Stimulated activated effector memory CD8-positive, alpha-beta T cell treated with anti-CD3 and anti-CD28 coated beads, Interleukin-12 subunit alpha, Interleukin-12 subunit beta, amount 100 ng/mL, for 72 hours (primary cell): ENCODE data around the gene CPZ.

ENCODE experiments used
- ATAC-seq: fragments of 150-1000 bp; cut with Tn5 transposase; 2 replicates; pipeline ENCODE4 v1.10.0; 2021
- DNase-seq, 2 donors: peaks; one replicate each; pipeline ENCODE4 v3.0.0; 2021 to 2022; ENCODE audit warnings: low spot score in 2 of 2
- H3K27ac Mint-ChIP-seq: one replicate; pipeline ENCODE4 v1.8.0; 2022; ENCODE audit warnings: mild to moderate bottlenecking, mixed read lengths
- H3K36me3 Mint-ChIP-seq: one replicate; pipeline ENCODE4 v1.8.0; 2022; ENCODE audit warnings: mild to moderate bottlenecking, mixed read lengths
- H3K4me1 Mint-ChIP-seq: one replicate; pipeline ENCODE4 v1.8.0; 2022; ENCODE audit warnings: mixed read lengths
- H3K4me3 Mint-ChIP-seq: one replicate; pipeline ENCODE4 v1.8.0; 2022; ENCODE audit warnings: mild to moderate bottlenecking, mixed read lengths
- H3K9me3 Mint-ChIP-seq: one replicate; pipeline ENCODE4 v1.8.0; 2022; ENCODE audit warnings: mixed read lengths

The CPZ gene

DNA sequence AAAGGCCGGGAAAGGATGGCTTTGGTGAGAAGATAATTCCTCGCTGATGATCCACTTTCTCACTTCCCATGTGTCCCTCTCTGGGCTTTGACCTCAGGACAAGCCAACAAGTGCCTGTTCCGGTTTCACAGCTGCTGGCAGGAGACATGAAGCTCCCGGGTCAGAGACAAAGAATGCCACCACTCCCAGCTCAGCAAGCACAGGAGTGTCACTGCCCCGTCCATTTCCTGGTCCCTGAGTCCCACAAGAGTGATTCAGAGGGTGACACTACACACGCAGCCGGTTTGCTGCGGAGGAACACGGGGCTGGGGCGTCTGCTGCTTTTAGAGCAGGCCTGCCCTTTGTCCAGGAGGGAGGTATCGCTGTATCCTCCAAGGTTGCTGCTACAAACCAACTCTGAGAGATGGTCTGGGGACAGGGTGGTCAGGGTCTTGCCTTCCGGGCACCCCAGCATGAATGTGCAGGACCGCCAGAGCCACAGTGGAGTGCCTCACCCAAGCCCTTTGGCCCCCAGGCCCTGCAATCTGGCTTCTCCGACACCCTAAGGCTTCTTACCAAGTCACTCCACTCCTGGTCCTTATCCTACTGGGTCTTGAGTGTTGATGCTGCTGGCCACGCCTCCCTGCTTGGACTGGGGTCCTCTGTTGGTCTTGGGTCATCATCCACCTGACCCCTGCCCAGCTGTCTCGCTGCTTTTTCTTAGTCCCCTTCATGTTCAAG lies 49.5 kb downstream of the CPZ start:
- Mint-ChIP-seq H3K4me1 (peaks cover 6% of the 10 kb centered on the region), H3K36me3 (no peaks in the 10 kb centered on the region), H3K9me3 (no peaks in the 10 kb centered on the region), H3K27ac (no peak overlapping the region), H3K4me3 (no peak overlapping the region)
- no peak for DNase-seq
- ATAC-seq, result no peak

DNA sequence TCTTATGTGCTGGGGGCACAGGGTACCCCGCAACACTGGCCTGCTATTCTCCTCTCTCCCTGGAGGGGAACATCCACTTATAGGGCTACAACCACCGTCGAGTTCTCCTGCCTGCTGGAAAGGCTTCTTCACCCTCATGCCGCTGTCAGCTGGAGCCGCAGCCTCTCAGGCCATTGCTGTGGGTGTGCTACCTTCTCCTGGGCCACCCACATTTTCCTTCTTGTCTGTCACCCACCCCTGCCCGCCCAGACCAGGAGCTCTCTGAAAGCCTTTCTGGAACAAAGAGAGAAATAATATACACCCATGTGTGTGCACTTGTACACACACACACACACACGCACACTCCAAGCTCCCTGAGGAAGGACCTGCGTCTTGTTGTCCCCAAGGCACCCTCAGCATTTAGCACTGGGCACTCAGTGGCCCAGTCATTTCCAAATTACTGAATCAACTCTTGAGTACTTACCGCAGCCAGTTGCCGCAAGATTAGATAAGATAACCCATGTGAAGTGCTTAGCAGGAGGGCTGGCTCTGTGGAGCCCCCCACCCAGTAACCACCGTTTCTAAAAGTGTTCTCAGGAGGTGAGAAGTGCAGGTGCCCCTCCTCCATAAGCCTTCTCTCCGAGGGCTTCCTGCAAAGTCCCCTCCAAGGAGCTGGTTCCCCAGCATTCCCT lies 50.2 kb downstream of the CPZ start:
- ATAC-seq, result no peak
- Mint-ChIP-seq H3K4me3 (no peak overlapping the region), H3K27ac (no peak overlapping the region), H3K9me3 (no peaks in the 10 kb centered on the region), H3K36me3 (no peaks in the 10 kb centered on the region), H3K4me1 (peaks cover 6% of the 10 kb centered on the region)
- no peak for DNase-seq

DNA sequence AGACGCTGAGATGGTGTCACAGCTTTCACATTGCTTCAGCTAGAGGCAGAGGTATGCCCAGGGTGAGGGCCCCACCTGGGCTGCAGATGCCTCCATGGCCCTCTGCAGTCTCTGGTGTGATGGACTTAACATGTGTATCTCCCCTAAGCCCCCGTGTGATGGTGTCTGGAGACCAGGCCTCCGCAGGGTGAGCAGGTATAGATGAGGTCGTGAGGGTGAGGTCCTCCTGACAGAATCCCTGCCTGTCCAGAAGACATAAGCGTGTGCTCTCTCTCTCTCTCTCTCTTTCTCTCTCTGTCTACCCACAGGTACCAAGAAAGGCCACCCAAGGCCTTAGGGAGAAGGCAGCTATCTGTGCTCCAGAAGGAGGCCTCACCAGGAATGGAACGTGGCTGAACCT lies 50.9 kb downstream of the CPZ start:
- no peaks in the 10 kb centered on the region for H3K36me3 Mint-ChIP-seq
- no peak overlapping the region for H3K4me3 Mint-ChIP-seq
- no peaks in the 10 kb centered on the region for H3K9me3 Mint-ChIP-seq
- peaks cover 6% of the 10 kb centered on the region for H3K4me1 Mint-ChIP-seq
- ATAC-seq (no peak), DNase-seq (no peak)
- H3K27ac Mint-ChIP-seq, result no peak overlapping the region

DNA sequence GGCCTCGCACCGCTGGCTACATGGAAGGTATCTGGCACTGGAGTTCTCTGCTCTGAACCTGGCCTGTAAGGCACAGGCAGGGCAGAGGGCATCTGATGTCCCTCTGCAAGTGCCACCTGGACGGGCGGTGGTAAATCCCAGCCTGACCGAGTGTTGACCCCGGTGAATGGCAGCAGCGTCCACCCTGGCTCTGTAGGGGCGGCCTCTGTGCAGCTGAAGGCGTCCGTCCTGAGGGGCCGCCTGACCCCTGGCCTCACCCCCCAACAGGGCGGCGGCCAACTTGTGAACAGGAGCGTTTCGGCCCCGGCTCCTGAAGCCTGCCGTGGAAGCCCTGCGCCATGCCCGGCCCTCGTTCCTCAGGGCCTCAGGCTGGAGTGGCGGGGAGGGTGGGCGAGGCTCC lies 51.4 kb downstream of the CPZ start:
- peaks cover 2% of the 10 kb centered on the region for H3K4me1 Mint-ChIP-seq
- DNase-seq (no peak), ATAC-seq (no peak)
- H3K9me3 Mint-ChIP-seq, result no peaks in the 10 kb centered on the region
- no peaks in the 10 kb centered on the region for H3K36me3 Mint-ChIP-seq
- H3K4me3 Mint-ChIP-seq, result no peak overlapping the region
- no peak overlapping the region for H3K27ac Mint-ChIP-seq

DNA sequence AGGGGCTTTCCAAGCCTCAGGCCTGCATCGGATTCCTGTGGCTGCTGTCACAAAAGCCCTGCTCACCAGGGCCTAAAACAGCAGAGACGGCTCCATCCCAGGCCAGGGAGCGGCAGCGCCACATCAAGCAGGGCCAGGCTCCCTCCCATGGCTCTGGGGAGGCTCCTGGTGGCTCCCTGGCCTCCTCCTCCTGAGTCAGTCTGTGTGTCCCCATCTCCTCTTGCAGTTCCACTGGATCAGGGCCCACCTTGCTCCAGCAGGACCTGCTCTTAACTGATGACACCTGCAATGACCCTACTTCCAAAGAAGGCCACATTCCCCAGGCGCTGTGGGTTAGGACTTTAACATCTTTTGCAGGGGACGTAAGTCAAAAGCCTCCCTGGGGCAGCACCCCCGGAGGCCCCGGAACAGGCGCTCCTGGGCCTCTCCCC lies 51.9 kb downstream of the CPZ start:
- DNase-seq (no peak), ATAC-seq (no peak)
- Mint-ChIP-seq H3K36me3 (no peaks in the 10 kb centered on the region), H3K4me3 (no peak overlapping the region), H3K9me3 (no peaks in the 10 kb centered on the region), H3K27ac (no peak overlapping the region), H3K4me1 (no peaks in the 10 kb centered on the region)

DNA sequence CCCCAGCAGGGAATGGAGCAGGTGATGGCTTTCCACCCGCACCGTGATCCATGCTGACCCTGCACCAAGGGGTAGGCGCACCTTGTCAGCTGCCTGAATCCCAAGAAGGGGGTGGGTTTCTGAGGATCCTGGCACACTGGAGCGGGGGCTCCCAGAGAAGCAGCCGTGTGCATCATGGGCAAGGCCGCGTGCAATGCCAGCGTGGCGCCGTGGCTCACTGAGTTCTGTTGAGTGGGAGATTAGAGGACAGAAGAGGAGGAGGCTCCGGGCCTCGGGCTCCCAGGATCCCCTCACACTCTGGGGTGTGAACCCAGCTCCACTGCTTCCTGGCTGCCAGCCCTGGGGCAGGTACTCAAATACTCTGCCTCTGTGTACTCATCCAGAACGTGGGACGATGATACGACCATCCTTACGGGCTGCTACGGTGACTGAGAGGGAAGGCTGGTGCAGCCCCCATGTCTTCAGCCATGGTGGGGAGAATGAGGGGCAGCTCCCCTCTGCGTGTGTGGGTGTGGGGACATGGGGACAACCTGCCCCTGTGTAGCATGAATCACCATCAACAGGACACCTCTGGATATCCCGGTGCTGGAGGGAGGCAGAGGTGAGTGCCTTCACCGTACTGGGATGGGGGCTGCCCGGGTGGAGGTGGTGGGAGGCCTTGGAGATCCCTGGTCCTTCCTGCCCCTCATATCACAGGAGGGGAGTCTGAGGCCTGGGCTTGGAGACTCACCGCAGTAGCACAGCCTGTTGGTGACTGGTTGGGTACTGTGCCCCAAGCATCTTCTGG lies 52.6 kb downstream of the CPZ start:
- DNase-seq (no peak), ATAC-seq (no peak)
- Mint-ChIP-seq H3K4me1 (no peaks in the 10 kb centered on the region), H3K27ac (no peak overlapping the region), H3K36me3 (no peaks in the 10 kb centered on the region), H3K4me3 (no peak overlapping the region), H3K9me3 (no peaks in the 10 kb centered on the region)

DNA sequence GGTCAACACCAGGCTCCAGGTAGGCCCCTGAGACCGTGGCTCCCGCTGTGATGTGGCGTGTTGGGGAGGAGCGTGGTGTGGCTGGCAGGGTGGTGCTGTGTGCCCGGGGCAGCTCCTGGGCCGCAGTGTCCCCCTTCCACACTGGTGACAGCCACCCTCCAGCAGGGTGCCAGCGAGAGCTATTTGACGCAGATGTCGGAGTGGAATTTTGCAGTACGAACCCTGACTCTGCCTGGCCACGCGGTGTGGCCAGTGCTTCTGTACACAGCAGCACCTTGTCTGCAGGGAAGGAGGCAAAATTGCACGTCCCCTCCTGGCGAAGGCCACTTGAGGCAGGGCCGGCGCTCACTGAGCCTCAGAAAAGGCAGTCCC lies 53.2 kb downstream of the CPZ start:
- ATAC-seq, result no peak
- no peaks in the 10 kb centered on the region for H3K9me3 Mint-ChIP-seq
- H3K27ac Mint-ChIP-seq, result no peak overlapping the region
- H3K4me3 Mint-ChIP-seq, result no peak overlapping the region
- no peak for DNase-seq
- no peaks in the 10 kb centered on the region for H3K4me1 Mint-ChIP-seq
- no peaks in the 10 kb centered on the region for H3K36me3 Mint-ChIP-seq

DNA sequence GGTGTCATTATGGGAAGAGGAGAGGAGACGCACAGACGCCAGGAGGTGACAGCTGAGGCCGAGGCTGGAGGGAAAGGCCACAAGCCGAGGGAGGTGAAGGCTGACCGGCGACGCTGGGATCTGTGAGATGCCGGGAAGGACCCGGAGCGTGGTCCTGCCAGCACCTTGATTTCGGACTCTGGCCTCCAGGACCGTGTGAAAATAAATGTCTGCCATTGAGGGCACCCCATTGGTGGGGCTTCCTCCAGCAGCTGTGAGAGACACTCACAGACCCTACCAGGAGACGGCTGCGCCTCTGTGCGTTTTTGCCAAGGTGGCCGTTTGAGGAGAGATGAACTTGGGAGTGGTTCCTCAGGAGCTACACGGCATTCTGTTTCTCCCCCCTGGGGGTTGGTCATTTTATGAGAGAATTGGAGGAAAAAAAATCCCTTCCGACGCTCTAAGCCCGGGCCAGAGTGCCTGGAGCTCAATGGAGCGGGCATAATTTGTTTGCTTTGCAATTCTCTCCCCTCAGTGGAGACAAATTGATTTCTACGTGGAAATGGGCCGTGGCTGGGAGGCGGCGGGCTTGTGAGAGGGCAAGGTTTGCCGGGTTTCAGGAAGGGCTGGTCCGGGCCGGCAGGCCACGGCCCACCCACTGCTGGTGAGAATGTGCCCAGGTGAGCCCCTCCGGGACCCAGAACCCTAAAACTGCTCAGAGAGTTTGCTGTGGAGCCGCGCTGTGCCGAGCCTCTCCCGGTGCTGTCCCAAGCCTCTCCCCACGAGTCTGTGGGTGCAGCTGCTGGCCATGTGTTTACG lies 53.9 kb downstream of the CPZ start:
- no peak for DNase-seq

DNA sequence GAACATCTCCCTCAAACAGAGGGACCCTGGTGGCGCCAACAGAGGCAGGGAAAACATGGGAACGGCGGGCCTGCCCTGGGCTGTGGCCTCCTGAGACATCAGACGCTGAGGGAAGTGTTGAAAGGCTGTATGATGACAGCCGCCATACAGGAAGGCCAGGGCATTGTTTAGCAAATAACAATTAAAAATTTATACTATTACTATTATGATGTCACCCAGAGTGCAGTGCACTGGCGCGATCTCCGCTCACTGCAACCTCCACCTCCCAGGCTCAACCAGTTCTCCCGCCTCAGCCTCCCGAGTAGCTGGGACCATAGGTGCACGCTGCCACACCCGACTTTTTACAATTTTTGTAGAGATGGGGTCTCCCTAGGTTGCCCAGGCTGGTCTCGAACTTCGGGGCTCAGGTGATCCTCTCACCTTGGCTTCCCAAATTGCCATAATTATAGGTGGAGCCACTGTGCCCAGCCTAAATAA lies 54.6 kb downstream of the CPZ start:
- no peaks in the 10 kb centered on the region for H3K9me3 Mint-ChIP-seq
- no peak overlapping the region for H3K4me3 Mint-ChIP-seq
- ATAC-seq (no peak), DNase-seq (no peak)
- no peak overlapping the region for H3K27ac Mint-ChIP-seq
- no peaks in the 10 kb centered on the region for H3K36me3 Mint-ChIP-seq
- H3K4me1 Mint-ChIP-seq, result no peaks in the 10 kb centered on the region

More for the DNA sequence above, 53.9 kb downstream of the CPZ start:
- no peak overlapping the region for H3K4me3 Mint-ChIP-seq
- no peaks in the 10 kb centered on the region for H3K4me1 Mint-ChIP-seq
- no peak for ATAC-seq
- H3K27ac Mint-ChIP-seq, result no peak overlapping the region
- no peaks in the 10 kb centered on the region for H3K36me3 Mint-ChIP-seq
- no peaks in the 10 kb centered on the region for H3K9me3 Mint-ChIP-seq

DNA sequence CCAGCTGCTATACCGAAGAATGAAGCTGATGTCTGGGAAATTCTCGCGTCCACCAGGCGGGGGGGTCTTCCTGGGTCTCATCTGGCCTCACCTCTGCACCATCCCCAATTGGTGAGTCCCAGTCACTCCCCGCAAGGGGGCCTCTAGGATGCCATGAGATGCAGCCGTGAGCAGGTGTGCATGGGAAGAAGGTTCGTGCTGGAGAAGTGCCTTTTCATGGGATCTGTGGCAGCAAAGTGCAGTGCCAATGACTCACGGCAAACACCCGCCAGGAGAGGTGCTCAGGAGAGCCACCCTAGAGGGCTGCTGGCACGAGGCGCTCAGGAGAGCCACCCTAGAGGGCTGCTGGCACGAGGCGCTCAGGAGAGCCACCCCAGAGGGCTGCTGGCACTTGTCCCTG lies 55.1 kb downstream of the CPZ start:
- Mint-ChIP-seq H3K36me3 (no peaks in the 10 kb centered on the region), H3K4me3 (no peak overlapping the region), H3K4me1 (no peaks in the 10 kb centered on the region), H3K9me3 (no peaks in the 10 kb centered on the region), H3K27ac (no peak overlapping the region)
- ATAC-seq (no peak), DNase-seq (no peak)

DNA sequence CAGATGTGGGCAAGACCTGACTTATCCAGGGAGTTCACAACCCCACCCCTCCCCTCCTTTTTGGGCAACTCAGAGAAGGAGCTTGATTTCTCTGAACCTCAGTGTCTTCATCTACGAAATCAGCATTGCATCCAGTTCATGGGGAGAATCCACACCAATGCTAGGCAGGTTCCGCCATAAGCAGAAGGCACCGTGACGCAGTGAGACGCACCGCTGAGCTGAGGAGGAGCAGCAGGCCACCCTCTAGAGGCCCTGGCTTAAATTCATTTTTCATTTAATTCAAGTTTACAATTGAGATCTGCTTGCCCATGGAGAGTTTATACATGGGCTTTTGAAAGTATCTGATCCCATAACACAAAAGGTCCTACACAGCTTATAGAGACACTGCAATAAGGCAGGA lies 55.7 kb downstream of the CPZ start:
- DNase-seq (no peak), ATAC-seq (no peak)
- Mint-ChIP-seq H3K4me3 (no peak overlapping the region), H3K27ac (no peak overlapping the region), H3K36me3 (no peaks in the 10 kb centered on the region), H3K9me3 (no peaks in the 10 kb centered on the region), H3K4me1 (no peaks in the 10 kb centered on the region)

DNA sequence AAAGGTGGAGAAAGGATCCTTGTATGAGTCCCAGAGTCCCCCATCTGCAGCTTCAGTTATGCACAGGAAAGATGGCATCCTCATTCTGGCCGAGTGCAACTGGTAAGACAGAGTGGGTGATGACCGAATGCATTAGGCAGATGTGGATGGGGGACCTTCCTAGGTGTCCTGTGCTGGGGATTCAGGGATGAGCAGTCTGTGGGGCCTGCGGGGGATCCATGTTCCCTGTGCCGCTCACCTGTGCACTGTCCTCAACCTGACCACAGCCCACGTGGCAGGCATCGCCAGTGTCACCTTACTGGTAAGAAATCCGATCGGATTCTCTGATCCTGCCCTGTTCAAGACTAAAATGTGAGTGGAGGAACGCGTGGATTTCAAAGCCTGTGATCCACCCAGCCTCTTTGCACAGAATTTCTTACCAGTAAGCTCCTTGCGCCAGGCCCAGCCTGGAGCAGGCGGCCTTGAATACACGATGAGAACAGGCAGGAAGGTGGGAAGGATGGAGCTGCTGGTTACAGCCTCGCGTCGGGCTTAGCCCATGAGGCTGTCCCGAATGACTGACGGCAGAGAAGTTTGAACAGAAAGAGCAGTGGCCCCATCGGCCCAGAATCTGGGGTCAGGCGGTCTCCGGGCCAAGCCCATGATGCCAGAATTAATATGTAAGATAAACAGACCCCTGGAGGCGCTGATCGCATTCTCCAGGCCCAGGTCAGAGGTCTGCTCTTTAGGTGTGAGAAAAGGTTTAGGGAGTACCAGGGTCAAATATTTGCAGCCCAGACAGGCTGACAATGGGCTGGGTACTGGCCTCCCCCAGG lies 56.5 kb downstream of the CPZ start:
- Mint-ChIP-seq H3K36me3 (no peaks in the 10 kb centered on the region), H3K4me1 (no peaks in the 10 kb centered on the region), H3K9me3 (no peaks in the 10 kb centered on the region), H3K27ac (no peak overlapping the region), H3K4me3 (no peak overlapping the region)
- no peak for ATAC-seq
- no peak for DNase-seq

DNA sequence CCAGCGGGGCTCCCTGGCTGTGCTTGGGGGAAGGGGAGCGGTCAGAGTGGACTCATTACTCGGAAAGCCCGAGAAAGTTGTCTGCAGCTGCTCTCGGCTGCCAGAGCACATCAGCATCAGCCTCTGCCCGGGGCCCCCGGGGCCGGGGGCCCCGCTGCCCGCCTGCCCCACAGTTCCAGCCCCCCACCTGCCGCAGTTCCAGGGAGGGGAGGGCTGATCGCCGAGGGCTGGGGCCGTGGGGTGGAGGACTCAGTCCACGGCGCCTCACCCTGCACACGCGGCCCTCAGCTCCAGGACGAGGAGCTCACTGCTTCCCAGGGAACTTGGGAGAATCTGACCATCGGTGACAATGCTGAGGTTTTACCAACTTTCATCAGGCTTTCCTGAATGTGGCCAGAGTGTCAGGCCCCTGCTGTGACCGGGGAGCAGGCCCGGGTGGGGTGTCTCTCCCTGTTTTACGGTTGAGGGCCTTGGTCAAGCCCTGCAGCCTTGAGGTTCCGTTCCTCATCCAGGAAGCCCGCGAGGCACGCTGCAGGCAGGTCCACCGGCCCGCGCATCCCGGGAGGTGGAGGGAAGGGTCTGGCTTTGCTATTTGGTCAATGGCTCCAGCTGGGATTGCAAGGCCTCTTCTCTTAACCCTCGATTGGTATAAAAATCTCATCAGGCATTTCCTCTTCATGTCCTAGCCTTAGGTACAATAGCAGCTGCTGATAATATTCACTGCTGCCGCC lies 57.2 kb downstream of the CPZ start:
- DNase-seq (no peak), ATAC-seq (no peak)
- Mint-ChIP-seq H3K4me1 (no peaks in the 10 kb centered on the region), H3K27ac (no peak overlapping the region), H3K4me3 (no peak overlapping the region), H3K36me3 (no peaks in the 10 kb centered on the region), H3K9me3 (peaks cover 3% of the 10 kb centered on the region)

DNA sequence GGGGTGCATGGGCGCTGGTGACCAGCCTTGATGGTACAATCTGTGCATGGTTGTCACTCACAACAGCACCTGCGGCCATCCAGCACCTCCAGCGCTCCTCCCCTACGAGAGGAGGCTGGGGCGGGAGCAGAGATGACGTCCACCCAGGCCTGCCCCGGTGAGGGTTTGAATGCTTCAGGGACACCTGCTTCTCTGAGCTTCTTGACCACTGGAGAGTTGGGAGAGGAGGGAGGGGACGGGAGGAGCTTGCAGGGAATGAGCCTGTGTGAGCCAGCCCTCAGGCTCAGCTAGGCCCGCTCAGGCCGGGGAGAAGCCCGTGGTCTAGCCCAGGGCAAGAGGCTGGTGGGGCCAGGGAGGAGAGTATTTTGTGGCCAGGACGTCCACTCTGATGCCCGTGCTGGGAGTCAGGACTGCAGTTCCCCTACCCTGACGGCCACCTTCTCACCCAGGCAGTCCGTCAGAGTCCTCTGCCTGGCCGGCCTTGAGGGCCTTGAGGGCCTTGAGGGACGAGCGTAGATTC lies 59.2 kb downstream of the CPZ start:
- Mint-ChIP-seq H3K4me1 (no peaks in the 10 kb centered on the region), H3K27ac (no peak overlapping the region), H3K36me3 (no peaks in the 10 kb centered on the region), H3K9me3 (peaks cover 3% of the 10 kb centered on the region), H3K4me3 (no peak overlapping the region)
- no peak for DNase-seq
- ATAC-seq, result no peak
